ENCODE data around the gene ASPSCR1.

DNA sequence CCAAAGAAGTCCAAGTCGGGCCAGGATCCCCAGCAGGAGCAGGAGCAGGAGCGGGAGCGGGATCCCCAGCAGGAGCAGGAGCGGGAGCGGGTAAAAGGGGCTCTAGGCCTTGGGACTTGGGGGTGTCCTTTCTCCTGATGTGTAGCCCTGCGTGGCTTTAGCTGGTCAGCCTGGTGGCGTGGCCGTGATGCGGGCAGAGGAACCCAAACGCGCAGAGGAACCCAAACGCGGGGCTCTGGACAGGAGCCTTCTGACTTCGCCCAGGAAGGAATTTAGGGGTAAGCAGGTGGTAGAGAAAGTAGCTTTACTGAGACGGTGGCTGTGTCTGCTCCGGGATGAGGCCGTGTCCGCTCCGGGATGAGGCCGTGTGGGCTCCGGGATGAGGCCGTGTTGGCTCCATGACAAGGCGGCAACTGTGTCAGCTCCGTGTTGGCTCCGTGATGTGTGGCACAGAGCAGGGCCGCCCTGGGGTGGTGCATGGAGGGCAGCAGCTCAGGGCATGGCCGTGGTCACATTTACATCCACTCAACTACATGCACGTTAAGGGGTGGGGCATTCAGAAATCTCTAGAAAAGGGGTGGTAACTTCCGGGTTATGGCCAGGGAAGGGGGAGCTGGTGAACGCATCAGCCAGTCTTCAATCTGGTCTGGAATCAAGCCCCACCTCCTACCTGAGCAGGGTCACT is 19.5 kb downstream of the ASPSCR1 start:
- TF ChIP-seq, protein P1, sequence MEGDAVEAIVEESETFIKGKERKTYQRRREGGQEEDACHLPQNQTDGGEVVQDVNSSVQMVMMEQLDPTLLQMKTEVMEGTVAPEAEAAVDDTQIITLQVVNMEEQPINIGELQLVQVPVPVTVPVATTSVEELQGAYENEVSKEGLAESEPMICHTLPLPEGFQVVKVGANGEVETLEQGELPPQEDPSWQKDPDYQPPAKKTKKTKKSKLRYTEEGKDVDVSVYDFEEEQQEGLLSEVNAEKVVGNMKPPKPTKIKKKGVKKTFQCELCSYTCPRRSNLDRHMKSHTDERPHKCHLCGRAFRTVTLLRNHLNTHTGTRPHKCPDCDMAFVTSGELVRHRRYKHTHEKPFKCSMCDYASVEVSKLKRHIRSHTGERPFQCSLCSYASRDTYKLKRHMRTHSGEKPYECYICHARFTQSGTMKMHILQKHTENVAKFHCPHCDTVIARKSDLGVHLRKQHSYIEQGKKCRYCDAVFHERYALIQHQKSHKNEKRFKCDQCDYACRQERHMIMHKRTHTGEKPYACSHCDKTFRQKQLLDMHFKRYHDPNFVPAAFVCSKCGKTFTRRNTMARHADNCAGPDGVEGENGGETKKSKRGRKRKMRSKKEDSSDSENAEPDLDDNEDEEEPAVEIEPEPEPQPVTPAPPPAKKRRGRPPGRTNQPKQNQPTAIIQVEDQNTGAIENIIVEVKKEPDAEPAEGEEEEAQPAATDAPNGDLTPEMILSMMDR (IDR thresholded peaks at IDR 0.05 in 4 of 5, conservative IDR thresholded peaks at IDR 0.05 in 1 of 5), result no peak
- no peak for TF ChIP-seq POLR2A (IDR thresholded peaks at IDR 0.05)
